ENCODE results near the gene SMIM7. TPM values are rescaled to one million over a fixed set of nuclear protein-coding genes. Genes with fewer than 3 reads are reported as not detected.

The SMIM7 gene
- total RNA-seq, 1 donor from 2014 or later: 110 TPM

GRCh38 chr19:16684216-16684615 is 24.3 kb upstream of the SMIM7 start:
- no peaks in the 10 kb centered on the region for H3K4me1 Mint-ChIP-seq
- H3K36me3 Mint-ChIP-seq (ENCODE audit: low read depth): peaks cover 19% of the 10 kb centered on the region
- ATAC-seq (ENCODE audit: low read depth): no peak
- no peaks in the 10 kb centered on the region for H3K27me3 Mint-ChIP-seq
- peaks cover 8% of the 10 kb centered on the region for H3K9me3 Mint-ChIP-seq
- intact Hi-C loops (cut with micrococcal nuclease): no loop called here
- no peak overlapping the region for H3K4me3 Mint-ChIP-seq
- CTCF ChIA-PET: no interaction called here
- DNase-seq: no peak
- no peak for TF ChIP-seq CTCF (IDR thresholded peaks at IDR 0.05)
- no peak overlapping the region for H3K27ac Mint-ChIP-seq
- POLR2A ChIA-PET: no interaction called here

- H3K9me3 Mint-ChIP-seq: peaks cover 8% of the 10 kb centered on the region
- no peak overlapping the region for H3K27ac Mint-ChIP-seq
- DNase-seq: no peak
- intact Hi-C loops (cut with micrococcal nuclease): no loop called here
- ChIA-PET CTCF (no interaction called here), POLR2A (no interaction called here)
- peaks cover 19% of the 10 kb centered on the region for H3K36me3 Mint-ChIP-seq (ENCODE audit: low read depth)
- no peak for ATAC-seq (ENCODE audit: low read depth)
- no peak overlapping the region for H3K4me3 Mint-ChIP-seq
- no peak for TF ChIP-seq CTCF (IDR thresholded peaks at IDR 0.05)
- no peaks in the 10 kb centered on the region for H3K27me3 Mint-ChIP-seq
- no peaks in the 10 kb centered on the region for H3K4me1 Mint-ChIP-seq
These were observed 22.6 kb upstream of the SMIM7 start for GRCh38 chr19:16682539-16682938.

- intact Hi-C loops (cut with micrococcal nuclease): no loop called here
These were observed 19.9 kb upstream of the SMIM7 start for GRCh38 chr19:16679811-16680210.

GRCh38 chr19:16678498-16678897 is 18.6 kb upstream of the SMIM7 start:
- CTCF ChIA-PET: no interaction called here
- no peak for ATAC-seq (ENCODE audit: low read depth)
- TF ChIP-seq CTCF (IDR thresholded peaks at IDR 0.05): no peak
- H3K9me3 Mint-ChIP-seq: peaks cover 8% of the 10 kb centered on the region
- no peak overlapping the region for H3K27ac Mint-ChIP-seq
- intact Hi-C loops (cut with micrococcal nuclease): no loop called here
- no peak for DNase-seq
- no peak overlapping the region for H3K4me3 Mint-ChIP-seq
- no peaks in the 10 kb centered on the region for H3K4me1 Mint-ChIP-seq
- H3K27me3 Mint-ChIP-seq: no peaks in the 10 kb centered on the region
- H3K36me3 Mint-ChIP-seq (ENCODE audit: low read depth): peaks cover 19% of the 10 kb centered on the region
- POLR2A ChIA-PET: no interaction called here

More at GRCh38 chr19:16679811-16680210, 19.9 kb upstream of the SMIM7 start:
- DNase-seq (no peak), ATAC-seq (ENCODE audit: low read depth) (no peak)
- H3K4me1 Mint-ChIP-seq: no peaks in the 10 kb centered on the region
- H3K36me3 Mint-ChIP-seq (ENCODE audit: low read depth): peaks cover 19% of the 10 kb centered on the region
- no peak for TF ChIP-seq CTCF (IDR thresholded peaks at IDR 0.05)
- H3K4me3 Mint-ChIP-seq: no peak overlapping the region
- ChIA-PET POLR2A (interaction anchor here (0.8 kb wide), 1 partner anchor 92 kb away, joined by 5 read pairs; no protein-coding TSS in a partner anchor), CTCF (no interaction called here)
- no peaks in the 10 kb centered on the region for H3K27me3 Mint-ChIP-seq
- no peak overlapping the region for H3K27ac Mint-ChIP-seq
- H3K9me3 Mint-ChIP-seq: peaks cover 8% of the 10 kb centered on the region

GRCh38 chr19:16677055-16677454 is 17.1 kb upstream of the SMIM7 start:
- Mint-ChIP-seq H3K4me1 (no peaks in the 10 kb centered on the region), H3K27me3 (no peaks in the 10 kb centered on the region), H3K9me3 (peaks cover 8% of the 10 kb centered on the region), H3K36me3 (ENCODE audit: low read depth) (peaks cover 19% of the 10 kb centered on the region), H3K27ac (no peak overlapping the region), H3K4me3 (no peak overlapping the region)
- intact Hi-C loops (cut with micrococcal nuclease): no loop called here
- ATAC-seq (ENCODE audit: low read depth) (no peak), DNase-seq (no peak)
- POLR2A ChIA-PET: no interaction called here
- CTCF ChIA-PET: no interaction called here
- TF ChIP-seq CTCF (IDR thresholded peaks at IDR 0.05): no peak

Measured in activated B cell treated with CpG ODN at 0.5 μM for 24 hours (primary cell).